GM23248 (cell line): Measurements from ENCODE around the gene SCYL1. TPM values are rescaled to one million over a fixed set of nuclear protein-coding genes. Genes with fewer than 3 reads are reported as not detected.

Experiments
- DNase-seq: peaks from one replicate; pipeline ENCODE4 v3.0.0-alpha.2; 2015
- H2AFZ ChIP-seq: fragments of 200-600 bp; sonication (generic); 2 replicates; pipeline ENCODE4 v1.6.1; 2016; ENCODE audit warnings: antibody characterized with exemption
- H3F3A ChIP-seq: fragments of 200-600 bp; sonication (generic); 2 replicates; pipeline ENCODE4 v1.6.1; 2016; ENCODE audit warnings: mild to moderate bottlenecking, antibody characterized with exemption, mixed run types; ENCODE audit not compliant: insufficient read depth
- H3K27ac ChIP-seq: fragments of 200-600 bp; sonication (generic); 2 replicates; pipeline ENCODE4 v1.5.1; 2016; ENCODE audit warnings: mild to moderate bottlenecking
- H3K27me3 ChIP-seq: fragments of 200-600 bp; sonication (generic); replicated peaks from 2 replicates; pipeline ENCODE4 v1.6.1; 2016; ENCODE audit warnings: mild to moderate bottlenecking; ENCODE audit not compliant: insufficient read depth
- H3K36me3 ChIP-seq: fragments of 200-600 bp; sonication (generic); 2 replicates; pipeline ENCODE4 v1.6.1; 2016; ENCODE audit warnings: low read depth, mild to moderate bottlenecking
- H3K4me1 ChIP-seq: fragments of 200-600 bp; sonication (generic); 2 replicates; pipeline ENCODE4 v1.6.1; 2016; ENCODE audit warnings: mild to moderate bottlenecking; ENCODE audit not compliant: insufficient read depth
- H3K4me2 ChIP-seq: fragments of 200-600 bp; sonication (generic); one replicate; pipeline ENCODE4 v1.6.1; 2016; ENCODE audit warnings: mild to moderate bottlenecking; ENCODE audit not compliant: unreplicated experiment
- H3K4me3 ChIP-seq: fragments of 200-600 bp; sonication (generic); 2 replicates; pipeline ENCODE4 v1.5.1; 2016; ENCODE audit warnings: mild to moderate bottlenecking
- H3K79me2 ChIP-seq: fragments of 200-600 bp; sonication (generic); 2 replicates; pipeline ENCODE4 v1.6.1; 2016; ENCODE audit warnings: mild to moderate bottlenecking; ENCODE audit not compliant: insufficient read depth
- H3K9ac ChIP-seq: fragments of 200-600 bp; sonication (generic); 2 replicates; pipeline ENCODE4 v1.6.1; 2016; ENCODE audit warnings: mild to moderate bottlenecking
- H3K9me2 ChIP-seq: fragments of 200-600 bp; sonication (generic); 2 replicates; pipeline ENCODE4 v1.6.1; 2016; ENCODE audit warnings: mixed run types, mild to moderate bottlenecking, moderate library complexity; ENCODE audit not compliant: insufficient read depth
- H3K9me3 ChIP-seq: fragments of 200-600 bp; sonication (generic); one replicate; pipeline ENCODE4 v1.6.1; 2017; ENCODE audit warnings: low read depth
- H4K20me1 ChIP-seq: fragments of 200-600 bp; sonication (generic); 2 replicates; pipeline ENCODE4 v1.6.0; 2016; ENCODE audit not compliant: insufficient read depth
- EZH2 ChIP-seq: fragments of 200-600 bp; sonication (generic); IDR thresholded peaks from 2 replicates; pipeline ENCODE4 v1.6.1; 2018; ENCODE audit warnings: antibody characterized with exemption, mild to moderate bottlenecking; ENCODE audit not compliant: insufficient read depth, poor library complexity, severe bottlenecking
- EZH2phosphoT487 ChIP-seq: fragments of 200-600 bp; sonication (generic); IDR thresholded peaks from 2 replicates; pipeline ENCODE4 v1.6.1; 2018; ENCODE audit warnings: antibody characterized with exemption, moderate library complexity, mild to moderate bottlenecking, low read depth; ENCODE audit not compliant: insufficient read depth
- WGBS, 2 experiments: methylation state at CpG; one replicate each; pipeline ENCODE4 v1.1.6; 2015 to 2017; ENCODE audit warnings: low lambda C conversion rate in 2 of 2, low coverage in 1 of 2; ENCODE audit errors: missing lambda C conversion rate in 2 of 2; 5-methylcytosine and 5-hydroxymethylcytosine counted together
- in situ Hi-C: fragments of 300-500 bp; cut with MboI; formaldehyde crosslinking; loops from 2 replicates; pipeline ENCODE4 v1.15.0; 2020
- polyA plus RNA-seq: library from polyadenylated mRNA; unstranded; fragments of >200 nt; fragmentation: Nextera tagmentation; extraction: Ambion mirVana; gene quantifications from 2 replicates; pipeline ENCODE4 v1.2.1, GENCODE V29; 2016
- total RNA-seq: library from RNA; depleted of rRNA; stranded (reverse); fragments of >200 nt; shearing (Covaris generic); gene quantifications from 2 replicates; pipeline ENCODE4 v1.2.3, GENCODE V29; 2014

SCYL1 gene
- total and polyA plus RNA-seq, 2 experiments from 2014 or later: 90.7 to 115 TPM

- DNase-seq: no peak
- H3K9ac ChIP-seq: peak overlapping the region; percentile 100
- no peaks in the 10 kb centered on the region for H3K27me3 ChIP-seq
- H3K36me3 ChIP-seq: peaks cover 58% of the 10 kb centered on the region
- peak overlapping the region; percentile 100 for H3K27ac ChIP-seq
- WGBS, 2 experiments: 2 to 4% methylated on average over 3 of the region's 3 CpGs
- peaks cover 95% of the 10 kb centered on the region for H3K79me2 ChIP-seq
- peaks cover 90% of the 10 kb centered on the region for H3F3A ChIP-seq
- H3K4me1 ChIP-seq: peaks cover 31% of the 10 kb centered on the region
- no peaks in the 10 kb centered on the region for H3K9me2 ChIP-seq
- peaks cover 52% of the 10 kb centered on the region for H4K20me1 ChIP-seq
- peak; percentile 94 for TF ChIP-seq EZH2phosphoT487
- no peak for TF ChIP-seq EZH2
- in situ Hi-C loops: no loop called here
- peak overlapping the region; percentile 98 for H3K4me3 ChIP-seq
- H2AFZ ChIP-seq: no peak overlapping the region
- no peaks in the 10 kb centered on the region for H3K9me3 ChIP-seq
- peak overlapping the region; percentile 97 for H3K4me2 ChIP-seq
Measured at GRCh38 chr11:65499713-65500386, 25.0 kb upstream of the SCYL1 start.

- in situ Hi-C loops: no loop called here
- H4K20me1 ChIP-seq: peaks cover 59% of the 10 kb centered on the region
- peak overlapping the region; percentile 100 for H3K9ac ChIP-seq
- peak overlapping the region; percentile 100 for H3K27ac ChIP-seq
- no peaks in the 10 kb centered on the region for H3K9me3 ChIP-seq
- TF ChIP-seq EZH2phosphoT487 (peak; percentile 70; the same call in 1 of the 2 replicates), EZH2 (no peak)
- H3K4me1 ChIP-seq: peaks cover 26% of the 10 kb centered on the region
- peak overlapping the region; percentile 98 for H3K4me3 ChIP-seq
- H3K36me3 ChIP-seq: peaks cover 66% of the 10 kb centered on the region
- no peak overlapping the region for H2AFZ ChIP-seq
- 0 to 1% methylated on average over 20 of the region's 20 CpGs for WGBS, 2 experiments
- peaks cover 95% of the 10 kb centered on the region for H3K79me2 ChIP-seq
- DNase-seq: peak; percentile 79
- H3K9me2 ChIP-seq: no peaks in the 10 kb centered on the region
- peak overlapping the region; percentile 97 for H3K4me2 ChIP-seq
- H3F3A ChIP-seq: peaks cover 93% of the 10 kb centered on the region
- H3K27me3 ChIP-seq: no peaks in the 10 kb centered on the region
Measured at GRCh38 chr11:65500387-65501185, 24.3 kb upstream of the SCYL1 start.

- H3K9me2 ChIP-seq: no peaks in the 10 kb centered on the region
- peaks cover 93% of the 10 kb centered on the region for H3F3A ChIP-seq
- TF ChIP-seq EZH2 (no peak), EZH2phosphoT487 (peak; percentile 3; the same call in 1 of the 2 replicates)
- DNase-seq: no peak
- H3K4me3 ChIP-seq: peak overlapping the region; percentile 98
- in situ Hi-C loops: no loop called here
- H3K9ac ChIP-seq: peak overlapping the region; percentile 100
- peaks cover 65% of the 10 kb centered on the region for H4K20me1 ChIP-seq
- 0 to 2% methylated on average over 2 of the region's 2 CpGs for WGBS, 2 experiments
- peaks cover 71% of the 10 kb centered on the region for H3K36me3 ChIP-seq
- H2AFZ ChIP-seq: no peak overlapping the region
- H3K79me2 ChIP-seq: peaks cover 95% of the 10 kb centered on the region
- H3K27ac ChIP-seq: peak overlapping the region; percentile 100
- no peaks in the 10 kb centered on the region for H3K27me3 ChIP-seq
- H3K9me3 ChIP-seq: no peaks in the 10 kb centered on the region
- peak overlapping the region; percentile 97 for H3K4me2 ChIP-seq
- peaks cover 20% of the 10 kb centered on the region for H3K4me1 ChIP-seq
Measured at GRCh38 chr11:65501186-65501471, 23.8 kb upstream of the SCYL1 start.

GRCh38 chr11:65501472-65502273 lies 23.2 kb upstream of the SCYL1 start:
- WGBS, 2 experiments: 0 to 1% methylated on average over 3 of the region's 3 CpGs
- Histone ChIP-seq H3K9me3 (no peaks in the 10 kb centered on the region), H3K27ac (peak overlapping the region; percentile 100), H3K4me2 (peak overlapping the region; percentile 97), H3K9ac (peak overlapping the region; percentile 100), H3K4me3 (peak overlapping the region; percentile 98), H3F3A (peaks cover 93% of the 10 kb centered on the region), H2AFZ (no peak overlapping the region), H3K27me3 (no peaks in the 10 kb centered on the region), H3K36me3 (peaks cover 75% of the 10 kb centered on the region), H3K4me1 (peaks cover 15% of the 10 kb centered on the region), H4K20me1 (peaks cover 68% of the 10 kb centered on the region), H3K79me2 (peaks cover 95% of the 10 kb centered on the region), H3K9me2 (no peaks in the 10 kb centered on the region)
- DNase-seq: peak; percentile 64
- 0 out of 2 replicates have a peak, but pooled peaks have one; percentile 4 for TF ChIP-seq EZH2phosphoT487
- TF ChIP-seq EZH2: no peak
- in situ Hi-C loops: no loop called here
